Left renal cortex interstitium (tissue), 4 donors: ENCODE measurements around the gene NMRAL1. TPM values are rescaled to one million over a fixed set of nuclear protein-coding genes. Genes with fewer than 3 reads are reported as not detected.

Experiments used
- DNase-seq, 4 donors: peaks; one replicate each; pipeline ENCODE4 v3.0.0-alpha.2; 2013; ENCODE audit warnings: low read depth in 4 of 4, low spot score in 2 of 4, missing footprints in 1 of 4
- polyA plus RNA-seq, 4 donors: library from polyadenylated mRNA; unstranded; fragments of 120-200 nt; gene quantifications; one replicate each; pipeline ENCODE4 v1.2.1, GENCODE V29; 2013; ENCODE audit not compliant: insufficient read length in 4 of 4

NMRAL1 gene
- polyA plus RNA-seq, 4 donors: 37.7 to 50.6 (median 44.1) TPM

DNA sequence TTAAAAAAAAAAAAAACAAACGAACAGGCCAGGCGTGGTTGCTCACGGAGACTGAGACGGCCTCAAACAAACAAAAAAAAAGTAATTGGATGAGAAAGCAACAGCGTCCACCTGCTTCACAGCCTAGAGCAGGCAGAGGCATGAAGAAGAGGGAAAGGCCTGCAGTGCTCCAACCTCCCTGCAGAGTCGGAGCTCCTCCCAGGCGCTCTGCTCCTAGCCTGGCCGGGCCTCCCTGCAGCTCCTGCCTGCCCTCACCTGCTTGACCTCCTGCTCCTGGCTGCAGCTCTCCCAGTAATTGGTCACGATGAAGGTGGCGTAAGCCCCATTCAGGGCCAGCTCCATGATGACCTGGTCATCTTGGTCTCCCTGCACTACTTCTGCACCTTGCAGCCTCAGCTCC is 5.5 kb downstream of the NMRAL1 start:
- no peak for DNase-seq

DNA sequence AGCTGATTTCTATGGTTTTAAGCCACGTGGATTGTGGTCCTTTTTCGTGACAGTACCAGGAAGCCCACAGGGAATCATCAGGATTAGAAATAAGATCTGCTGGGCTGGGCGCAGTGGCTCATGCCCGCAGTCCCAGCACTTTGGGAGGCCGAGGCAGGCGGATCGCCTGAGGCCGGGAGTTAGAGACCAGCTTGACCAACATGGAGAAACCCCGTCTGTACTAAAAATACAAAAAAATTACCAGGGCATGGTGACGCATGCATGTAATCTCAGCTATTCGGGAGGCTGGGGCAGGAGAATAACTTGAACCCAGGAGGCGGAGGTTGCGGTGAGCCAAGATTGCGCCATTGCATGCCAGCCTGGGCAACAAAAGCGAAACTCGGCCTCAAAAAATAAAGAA is 6.5 kb downstream of the NMRAL1 start:
- no peak for DNase-seq

- no peak for DNase-seq
Observed at GRCh38 chr16:4465977-4466779, 8.2 kb downstream of the NMRAL1 start.

GRCh38 chr16:4463522-4464163 is 10.8 kb downstream of the NMRAL1 start:
- DNase-seq: no peak

DNA sequence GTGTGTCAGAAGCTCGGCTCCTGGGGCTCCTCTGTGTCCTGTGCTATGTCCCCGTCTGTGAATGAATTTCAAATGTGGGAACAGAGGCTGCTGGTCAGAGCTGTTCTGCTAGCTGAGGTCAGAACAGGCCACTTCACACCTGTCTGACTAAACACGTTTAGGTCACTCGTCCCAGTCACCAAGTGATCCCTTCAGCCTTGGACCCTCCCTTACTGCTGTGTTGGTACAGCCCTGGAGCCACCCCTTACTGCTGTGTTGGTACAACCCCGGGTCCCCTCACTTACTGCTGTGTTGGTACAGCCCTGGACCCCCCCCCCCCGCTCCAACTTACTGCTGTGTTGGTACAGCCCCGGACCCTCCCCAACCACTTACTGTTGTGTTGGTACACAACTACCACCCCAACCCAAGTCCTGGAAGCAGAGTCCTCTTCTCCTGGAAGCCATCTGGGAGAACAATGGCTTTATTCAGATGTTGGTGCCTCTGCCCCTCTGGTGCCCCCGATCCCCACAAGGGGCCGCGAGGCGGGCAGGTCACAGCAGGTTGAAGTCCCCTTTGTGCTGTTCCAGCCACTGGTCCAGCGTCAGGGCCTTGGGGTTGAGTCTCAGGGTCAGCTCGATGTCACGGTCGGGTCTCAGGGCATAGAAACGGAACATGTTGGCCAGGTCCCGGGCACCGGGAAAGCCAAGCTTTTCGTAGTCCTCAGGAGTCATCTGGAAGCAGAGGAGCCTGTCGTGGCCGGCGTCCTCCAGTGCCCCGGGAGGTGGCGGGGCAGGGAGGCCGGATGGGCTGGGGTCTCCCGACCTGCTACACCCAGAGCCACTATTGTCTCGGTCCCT is 13.0 kb downstream of the NMRAL1 start:
- DNase-seq: no peak

- DNase-seq: no peak
Observed at GRCh38 chr16:4460936-4461249, 13.5 kb downstream of the NMRAL1 start.

GRCh38 chr16:4455951-4456350 is 18.5 kb downstream of the NMRAL1 start:
- DNase-seq: no peak

- DNase-seq: no peak
Observed at GRCh38 chr16:4455081-4455480, 19.3 kb downstream of the NMRAL1 start.

GRCh38 chr16:4454623-4455022 is 19.8 kb downstream of the NMRAL1 start:
- DNase-seq: no peak

GRCh38 chr16:4452674-4453073 is 21.8 kb downstream of the NMRAL1 start:
- DNase-seq: no peak

DNA sequence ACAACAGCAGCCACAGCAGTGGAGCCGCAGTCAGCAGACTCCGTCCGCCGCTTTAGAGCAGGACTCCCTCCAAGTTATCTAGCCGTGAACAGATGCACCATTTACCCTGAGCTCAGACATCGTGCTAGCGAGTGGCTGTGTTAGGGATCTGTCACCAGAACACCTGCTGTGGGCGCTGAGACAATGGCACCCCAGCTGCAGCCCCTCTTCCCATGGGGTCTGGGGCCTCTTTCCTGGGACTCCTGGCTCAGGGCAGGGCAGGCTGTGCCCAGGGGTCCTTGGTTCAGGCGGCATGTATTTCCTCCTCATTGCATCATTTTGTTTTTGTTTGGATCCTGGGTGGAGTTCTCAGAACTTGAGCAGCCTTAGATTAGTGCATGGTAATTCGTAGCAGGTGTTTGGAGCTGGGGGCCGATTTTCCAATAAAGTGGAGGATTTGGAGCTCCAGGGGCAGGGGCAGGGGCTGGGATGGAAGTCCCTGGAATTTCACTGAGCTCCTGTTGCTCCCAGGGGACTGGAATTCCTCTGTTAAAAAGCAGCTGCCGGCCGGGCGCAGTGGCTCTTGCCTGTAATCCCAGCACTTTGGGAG is 23.4 kb downstream of the NMRAL1 start:
- DNase-seq: no peak

DNA sequence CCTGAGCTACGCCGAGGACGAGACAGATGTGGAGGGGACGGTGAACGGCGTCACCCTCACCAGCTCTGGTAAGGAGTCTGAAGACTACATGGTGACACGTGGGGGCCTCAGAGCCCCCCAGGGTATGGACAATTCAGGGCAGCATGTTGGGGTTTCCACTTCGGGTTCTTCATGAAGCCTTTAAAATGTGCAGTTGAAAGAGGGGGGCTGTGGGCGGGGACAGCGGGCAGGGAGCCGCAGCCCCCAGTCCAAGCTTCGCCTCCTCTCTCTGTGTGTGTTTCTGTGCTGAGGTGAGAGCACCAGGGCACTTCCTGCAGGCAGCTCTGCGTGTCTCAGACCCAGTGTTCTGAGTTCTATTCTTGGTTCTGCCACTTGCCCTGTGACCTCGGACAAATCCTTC is 24.0 kb downstream of the NMRAL1 start:
- DNase-seq: no peak

GRCh38 chr16:4443986-4444385 is 30.4 kb downstream of the NMRAL1 start:
- DNase-seq: no peak

GRCh38 chr16:4443271-4443670 is 31.2 kb downstream of the NMRAL1 start:
- no peak for DNase-seq

DNA sequence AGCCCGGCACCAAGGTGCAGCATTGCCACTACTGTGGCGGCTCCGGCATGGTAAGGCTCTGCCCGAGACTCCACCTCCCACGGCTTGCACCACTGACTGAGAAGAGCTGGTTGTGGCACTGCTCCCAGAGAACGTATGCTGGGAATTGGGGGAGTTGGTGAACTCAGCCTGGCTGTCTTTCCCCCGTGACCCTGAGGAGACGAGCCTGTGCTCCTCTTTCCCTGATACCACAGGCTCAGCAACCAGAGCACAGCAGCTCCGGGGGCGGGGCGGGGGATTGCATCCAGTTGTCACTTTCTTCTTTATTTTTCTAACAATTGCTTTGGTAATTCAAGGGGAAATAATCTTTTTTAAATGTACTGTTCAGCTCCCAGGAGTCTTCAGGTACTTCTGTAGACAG is 32.1 kb downstream of the NMRAL1 start:
- DNase-seq: no peak

- DNase-seq: no peak
Observed at GRCh38 chr16:4437366-4437765, 37.1 kb downstream of the NMRAL1 start.

GRCh38 chr16:4435337-4436067 is 38.9 kb downstream of the NMRAL1 start:
- DNase-seq: no peak

GRCh38 chr16:4433914-4434787 is 40.3 kb downstream of the NMRAL1 start:
- no peak for DNase-seq

DNA sequence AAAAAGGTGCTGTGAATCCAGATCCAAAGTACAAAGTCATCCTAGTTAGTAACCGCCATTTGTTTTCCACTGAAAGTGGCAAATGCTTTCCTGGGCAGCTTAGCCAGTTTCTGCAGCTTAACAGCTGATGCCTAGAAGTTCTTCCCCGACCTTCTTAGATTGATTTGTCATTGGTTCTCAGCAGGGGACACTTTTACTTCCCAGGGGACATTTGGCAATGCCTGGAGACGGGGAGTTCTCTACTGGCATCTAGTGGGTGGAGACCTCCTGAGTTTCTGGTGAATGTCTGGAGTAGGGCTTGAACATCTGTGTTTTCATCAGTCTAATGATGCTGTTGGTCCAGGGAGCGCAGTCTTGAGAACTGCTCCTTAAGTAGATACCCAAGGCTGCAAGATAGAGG is 41.2 kb downstream of the NMRAL1 start:
- DNase-seq: no peak

DNA sequence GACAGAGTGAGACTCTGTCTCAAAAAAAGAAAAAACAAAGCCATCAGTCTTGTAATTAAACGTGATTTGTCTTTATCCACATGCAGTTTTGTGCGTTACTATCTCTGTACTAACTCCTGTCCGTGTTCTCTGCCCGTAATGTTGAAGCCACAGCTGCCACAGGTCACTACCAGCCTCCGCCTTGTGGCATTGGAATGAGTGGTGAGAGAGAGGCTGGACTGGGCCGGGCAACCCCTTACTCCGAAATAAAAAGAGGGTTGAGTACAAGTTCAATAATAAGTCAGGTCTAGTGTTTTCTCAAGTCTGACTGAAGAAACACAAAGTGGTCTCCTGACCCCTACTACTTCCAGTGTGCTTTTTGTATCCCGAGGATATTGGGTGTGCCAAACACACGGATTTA is 43.4 kb downstream of the NMRAL1 start:
- DNase-seq: no peak
